Progenitor cell of endocrine pancreas (in vitro differentiated cells): ENCODE data around the gene ZNF438. TPM values are rescaled to one million over a fixed set of nuclear protein-coding genes. Genes with fewer than 3 reads are reported as not detected.

ENCODE experiments used
- DNase-seq: peaks from one replicate; pipeline ENCODE4 v3.0.0; 2021; ENCODE audit warnings: low spot score; ENCODE audit not compliant: unreplicated experiment
- H3K27ac Mint-ChIP-seq: 2 replicates; pipeline ENCODE4 v1.8.0; 2021; ENCODE audit warnings: mild to moderate bottlenecking, moderate library complexity, mixed read lengths
- H3K27me3 Mint-ChIP-seq: 2 replicates; pipeline ENCODE4 v1.8.0; 2021; ENCODE audit warnings: mixed read lengths
- H3K36me3 Mint-ChIP-seq: 2 replicates; pipeline ENCODE4 v1.8.0; 2022; ENCODE audit warnings: mixed read lengths; ENCODE audit not compliant: insufficient read depth
- H3K4me1 Mint-ChIP-seq: 2 replicates; pipeline ENCODE4 v1.8.0; 2021; ENCODE audit warnings: low read depth, mixed read lengths
- H3K4me3 Mint-ChIP-seq: 2 replicates; pipeline ENCODE4 v1.8.0; 2021; ENCODE audit warnings: low read depth, mild to moderate bottlenecking, moderate library complexity, mixed read lengths
- H3K9me3 Mint-ChIP-seq: 2 replicates; pipeline ENCODE4 v1.8.0; 2021; ENCODE audit warnings: low read depth, mixed read lengths
- total RNA-seq: library from RNA; stranded (reverse); gene quantifications from 2 replicates; pipeline ENCODE4 v1.2.1, GENCODE V29; 2021
- TF ChIP-seq, protein P1 (sequence below): fragments of 200-600 bp; sonication (generic); IDR thresholded peaks from one replicate; pipeline ENCODE4 v1.5.0; 2021; ENCODE audit warnings: antibody characterized with exemption, mild to moderate bottlenecking; ENCODE audit not compliant: unreplicated experiment

The ZNF438 gene
- total RNA-seq, 1 donor from 2014 or later: 6.6 TPM

DNA sequence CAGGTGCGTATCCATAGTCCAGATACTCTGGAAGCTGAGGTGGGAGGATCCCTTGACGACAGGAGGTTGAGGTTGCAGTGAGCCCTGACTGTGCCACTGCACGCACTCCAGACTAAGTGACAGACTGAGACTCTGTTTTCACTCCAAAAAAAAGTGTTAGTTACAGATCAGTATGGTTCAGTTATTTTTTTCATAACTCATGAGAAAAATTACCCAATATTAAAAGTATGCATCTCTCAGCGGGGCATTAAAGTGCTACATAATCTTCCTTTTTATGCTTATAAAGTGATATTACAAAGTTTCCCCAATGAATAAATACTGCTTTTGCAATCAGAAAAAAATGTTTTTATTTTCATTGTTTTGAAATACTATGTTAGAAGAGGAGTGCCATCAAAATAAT lies 147.9 kb downstream of the ZNF438 start:
- H3K36me3 Mint-ChIP-seq: no peaks in the 10 kb centered on the region
- no peak overlapping the region for H3K27ac Mint-ChIP-seq
- no peak for DNase-seq
- H3K9me3 Mint-ChIP-seq: no peaks in the 10 kb centered on the region
- H3K4me1 Mint-ChIP-seq: no peaks in the 10 kb centered on the region
- H3K27me3 Mint-ChIP-seq: no peaks in the 10 kb centered on the region
- TF ChIP-seq, protein P1, sequence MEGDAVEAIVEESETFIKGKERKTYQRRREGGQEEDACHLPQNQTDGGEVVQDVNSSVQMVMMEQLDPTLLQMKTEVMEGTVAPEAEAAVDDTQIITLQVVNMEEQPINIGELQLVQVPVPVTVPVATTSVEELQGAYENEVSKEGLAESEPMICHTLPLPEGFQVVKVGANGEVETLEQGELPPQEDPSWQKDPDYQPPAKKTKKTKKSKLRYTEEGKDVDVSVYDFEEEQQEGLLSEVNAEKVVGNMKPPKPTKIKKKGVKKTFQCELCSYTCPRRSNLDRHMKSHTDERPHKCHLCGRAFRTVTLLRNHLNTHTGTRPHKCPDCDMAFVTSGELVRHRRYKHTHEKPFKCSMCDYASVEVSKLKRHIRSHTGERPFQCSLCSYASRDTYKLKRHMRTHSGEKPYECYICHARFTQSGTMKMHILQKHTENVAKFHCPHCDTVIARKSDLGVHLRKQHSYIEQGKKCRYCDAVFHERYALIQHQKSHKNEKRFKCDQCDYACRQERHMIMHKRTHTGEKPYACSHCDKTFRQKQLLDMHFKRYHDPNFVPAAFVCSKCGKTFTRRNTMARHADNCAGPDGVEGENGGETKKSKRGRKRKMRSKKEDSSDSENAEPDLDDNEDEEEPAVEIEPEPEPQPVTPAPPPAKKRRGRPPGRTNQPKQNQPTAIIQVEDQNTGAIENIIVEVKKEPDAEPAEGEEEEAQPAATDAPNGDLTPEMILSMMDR: no peak
- no peak overlapping the region for H3K4me3 Mint-ChIP-seq

DNA sequence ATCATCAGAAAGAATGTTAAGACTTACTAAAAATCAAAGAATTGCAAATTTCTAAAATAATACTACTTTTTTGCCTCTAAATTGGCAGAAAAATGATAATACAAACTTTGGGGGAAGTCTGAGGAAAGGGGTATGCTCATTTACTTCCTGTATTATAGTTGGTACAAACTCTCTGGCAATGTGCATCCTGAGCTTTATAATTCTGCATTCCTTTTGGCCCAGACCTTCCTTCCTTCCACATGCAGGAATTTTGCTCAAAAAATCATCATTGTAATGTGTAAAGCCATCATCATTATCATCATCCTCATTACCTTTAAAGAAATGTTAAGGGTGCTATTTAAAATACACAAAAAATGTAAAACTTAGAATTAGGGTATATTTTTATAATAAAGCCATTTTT lies 148.5 kb downstream of the ZNF438 start:
- no peaks in the 10 kb centered on the region for H3K36me3 Mint-ChIP-seq
- H3K27me3 Mint-ChIP-seq: no peaks in the 10 kb centered on the region
- H3K9me3 Mint-ChIP-seq: no peaks in the 10 kb centered on the region
- TF ChIP-seq, protein P1: no peak
- DNase-seq: no peak
- no peak overlapping the region for H3K4me3 Mint-ChIP-seq
- no peaks in the 10 kb centered on the region for H3K4me1 Mint-ChIP-seq
- no peak overlapping the region for H3K27ac Mint-ChIP-seq

DNA sequence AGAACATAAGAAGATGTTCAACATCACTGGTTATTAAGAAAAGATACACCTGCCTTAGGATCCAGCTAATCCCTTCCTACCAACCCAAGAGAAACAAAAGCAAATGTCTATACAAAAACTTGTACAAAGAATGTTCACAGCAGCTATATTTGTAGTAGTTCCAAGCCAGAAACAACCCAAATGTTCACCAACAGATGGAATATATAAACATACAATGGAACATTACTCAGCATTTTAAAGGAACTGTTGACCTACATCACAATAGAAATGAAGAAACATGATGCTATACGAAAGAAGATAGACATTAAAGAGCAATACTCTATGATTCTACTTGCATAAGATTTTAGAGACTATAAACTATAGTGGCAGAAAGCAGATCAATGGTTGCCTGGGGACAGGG lies 149.4 kb downstream of the ZNF438 start:
- Mint-ChIP-seq H3K27me3 (no peaks in the 10 kb centered on the region), H3K27ac (no peak overlapping the region), H3K4me3 (no peak overlapping the region), H3K9me3 (no peaks in the 10 kb centered on the region), H3K4me1 (no peaks in the 10 kb centered on the region), H3K36me3 (no peaks in the 10 kb centered on the region)
- DNase-seq: no peak
- TF ChIP-seq, protein P1: no peak

DNA sequence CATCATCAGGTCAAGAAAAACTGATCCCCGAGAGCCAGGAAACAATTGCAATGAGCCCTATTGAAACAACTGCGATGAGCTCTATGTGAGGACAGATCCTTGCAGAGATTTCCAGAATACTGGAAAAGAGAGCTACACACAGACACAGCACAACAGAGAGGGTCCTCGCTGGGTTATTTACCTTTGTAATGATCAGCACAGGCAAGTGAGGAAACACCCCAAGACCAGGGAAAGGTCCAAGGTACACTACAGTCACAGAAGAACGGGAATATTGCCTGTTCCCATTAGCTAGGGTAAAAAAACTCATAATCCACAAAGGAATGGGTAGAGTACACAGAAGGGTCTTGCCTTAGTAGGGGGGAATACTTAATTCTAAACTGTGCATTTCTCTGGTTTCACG lies 152.7 kb downstream of the ZNF438 start:
- no peak for DNase-seq
- H3K9me3 Mint-ChIP-seq: no peaks in the 10 kb centered on the region
- no peak overlapping the region for H3K27ac Mint-ChIP-seq
- no peaks in the 10 kb centered on the region for H3K36me3 Mint-ChIP-seq
- H3K4me1 Mint-ChIP-seq: no peaks in the 10 kb centered on the region
- no peak overlapping the region for H3K4me3 Mint-ChIP-seq
- TF ChIP-seq, protein P1: no peak
- no peaks in the 10 kb centered on the region for H3K27me3 Mint-ChIP-seq

DNA sequence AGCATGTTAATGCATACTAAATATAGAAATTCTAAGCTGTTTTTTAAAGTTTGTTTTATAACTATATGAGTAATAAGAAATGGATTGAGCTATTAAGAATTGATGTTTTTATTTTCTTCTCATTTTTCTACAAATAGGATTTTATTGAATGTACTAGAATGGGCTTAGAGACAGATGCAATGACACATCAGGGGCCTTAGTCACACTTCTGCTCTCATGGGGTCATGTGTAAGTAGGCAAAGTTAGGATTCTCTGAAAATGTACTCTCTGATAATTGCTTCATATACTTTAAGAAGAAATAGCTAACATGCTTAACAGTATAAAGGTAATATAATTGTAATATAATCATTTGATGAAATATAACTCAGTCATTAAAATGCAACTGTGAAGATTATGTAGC lies 154.6 kb downstream of the ZNF438 start:
- TF ChIP-seq, protein P1: no peak
- no peaks in the 10 kb centered on the region for H3K9me3 Mint-ChIP-seq
- H3K36me3 Mint-ChIP-seq: no peaks in the 10 kb centered on the region
- no peak overlapping the region for H3K4me3 Mint-ChIP-seq
- no peak overlapping the region for H3K27ac Mint-ChIP-seq
- DNase-seq: no peak
- H3K4me1 Mint-ChIP-seq: no peaks in the 10 kb centered on the region
- H3K27me3 Mint-ChIP-seq: no peaks in the 10 kb centered on the region
